ENCODE results near the gene ZP1.
A peak's percentile ranks its signal among the peaks of the same experiment; 100 is the strongest.

ZP1 gene

GRCh38 chr11:60921259-60921658 is 53.9 kb downstream of the ZP1 start:
- ChIA-PET CTCF (interaction anchor here (0.8 to 1.8 kb wide), 3 partner anchors 15 to 90 kb away, joined by 3 to 5 read pairs (median 4); partner anchors contain the start of gene PRPF19), POLR2A (no interaction called here)
- no peak for DNase-seq (ENCODE audit: low read depth, low spot score)
- no peak overlapping the region for H3K4me3 ChIP-seq (ENCODE audit: low read depth, low read length)
- TF ChIP-seq CTCF (IDR thresholded peaks at IDR 0.05; ENCODE audit: insufficient read depth, low read length, missing control alignments): no peak

- ChIA-PET CTCF (interaction anchor here (0.8 to 1.8 kb wide), 3 partner anchors 16 to 91 kb away, joined by 3 to 5 read pairs (median 4); partner anchors contain the start of gene PRPF19), POLR2A (no interaction called here)
- TF ChIP-seq CTCF (IDR thresholded peaks at IDR 0.05; ENCODE audit: insufficient read depth, low read length, missing control alignments): no peak
- no peak overlapping the region for H3K4me3 ChIP-seq (ENCODE audit: low read depth, low read length)
- no peak for DNase-seq (ENCODE audit: low read depth, low spot score)
Observed at GRCh38 chr11:60921777-60922335, 54.5 kb downstream of the ZP1 start.

- POLR2A ChIA-PET: no interaction called here
- H3K4me3 ChIP-seq (ENCODE audit: low read depth, low read length): no peak overlapping the region
- TF ChIP-seq CTCF (IDR thresholded peaks at IDR 0.05; ENCODE audit: insufficient read depth, low read length, missing control alignments): no peak
- CTCF ChIA-PET: interaction anchor here (1.4 to 1.8 kb wide), 3 partner anchors 7 to 24 kb away, joined by 3 to 5 read pairs (median 4); no protein-coding TSS in a partner anchor
- DNase-seq (ENCODE audit: low read depth, low spot score): no peak
Observed at GRCh38 chr11:60922906-60923305, 55.6 kb downstream of the ZP1 start.

GRCh38 chr11:60923326-60923725 is 56.0 kb downstream of the ZP1 start:
- no peak overlapping the region for H3K4me3 ChIP-seq (ENCODE audit: low read depth, low read length)
- TF ChIP-seq CTCF (IDR thresholded peaks at IDR 0.05; ENCODE audit: insufficient read depth, low read length, missing control alignments): no peak
- no peak for DNase-seq (ENCODE audit: low read depth, low spot score)
- POLR2A ChIA-PET: interaction anchor here (1.1 kb wide), 1 partner anchor 8 kb away, joined by 5 read pairs; no protein-coding TSS in a partner anchor
- CTCF ChIA-PET: interaction anchor here (1.0 to 1.8 kb wide), 5 partner anchors 8 to 264 kb away, joined by 3 to 5 read pairs (median 4); partner anchors contain the start of gene TMEM109

GRCh38 chr11:60923800-60924109 is 56.4 kb downstream of the ZP1 start:
- CTCF ChIA-PET: interaction anchor here (0.6 to 1.8 kb wide), 7 partner anchors 8 to 263 kb away, joined by 3 to 5 read pairs (median 4); partner anchors contain the start of gene TMEM109
- TF ChIP-seq CTCF (IDR thresholded peaks at IDR 0.05; ENCODE audit: insufficient read depth, low read length, missing control alignments): no peak
- POLR2A ChIA-PET: interaction anchor here (1.1 kb wide), 1 partner anchor 8 kb away, joined by 5 read pairs; no protein-coding TSS in a partner anchor
- no peak for DNase-seq (ENCODE audit: low read depth, low spot score)
- H3K4me3 ChIP-seq (ENCODE audit: low read depth, low read length): peak overlapping the region; percentile 67

GRCh38 chr11:60924110-60924905 is 57.0 kb downstream of the ZP1 start, which contains the start of gene TMEM132A:
Gene TMEM132A, plus strand, starts transcription at chr11:60924460. Its CDS starts 174 bp downstream, at chr11:60924634.
- H3K4me3 ChIP-seq (ENCODE audit: low read depth, low read length): peak within 1 kb of the TSS; percentile 67
- POLR2A ChIA-PET: interaction anchor here (1.1 kb wide), 1 partner anchor 9 kb away, joined by 5 read pairs; no protein-coding TSS in a partner anchor
- DNase-seq (ENCODE audit: low read depth, low spot score): no peak
- no peak for TF ChIP-seq CTCF (IDR thresholded peaks at IDR 0.05; ENCODE audit: insufficient read depth, low read length, missing control alignments)
- CTCF ChIA-PET: interaction anchor here (0.6 to 1.8 kb wide), 6 partner anchors 9 to 263 kb away, joined by 3 to 5 read pairs (median 4); partner anchors contain the start of gene TMEM109

Measured in AG04449 (cell line).